ENCODE data around the gene FMC1.

Gene FMC1

DNA sequence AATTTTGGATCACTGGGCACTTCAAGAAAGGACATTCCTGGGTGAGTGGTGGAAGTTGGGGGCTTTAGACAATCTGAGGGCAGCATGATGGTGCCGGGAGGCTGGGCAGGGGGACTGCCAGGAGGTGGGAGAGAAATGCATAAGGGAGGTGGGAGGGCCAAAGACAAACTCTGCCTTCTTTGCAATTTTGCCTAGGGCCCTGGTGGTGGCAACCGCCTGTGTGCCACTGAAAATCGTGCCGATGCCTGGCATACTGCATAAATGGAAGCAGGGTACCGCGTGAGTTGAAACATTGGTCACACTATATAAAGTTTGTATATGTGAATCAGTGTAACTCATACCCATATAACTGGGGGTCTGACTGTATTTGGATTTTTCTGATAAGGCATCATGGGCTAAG lies 21.8 kb downstream of the FMC1 start:
- H3K4me3 ChIP-seq (ENCODE audit: low read length), result no peak overlapping the region
- DNase-seq (ENCODE audit: low read depth), result no peak

GRCh38 chr7:139365336-139365735 lies 24.2 kb downstream of the FMC1 start:
- TF ChIP-seq, protein P1, sequence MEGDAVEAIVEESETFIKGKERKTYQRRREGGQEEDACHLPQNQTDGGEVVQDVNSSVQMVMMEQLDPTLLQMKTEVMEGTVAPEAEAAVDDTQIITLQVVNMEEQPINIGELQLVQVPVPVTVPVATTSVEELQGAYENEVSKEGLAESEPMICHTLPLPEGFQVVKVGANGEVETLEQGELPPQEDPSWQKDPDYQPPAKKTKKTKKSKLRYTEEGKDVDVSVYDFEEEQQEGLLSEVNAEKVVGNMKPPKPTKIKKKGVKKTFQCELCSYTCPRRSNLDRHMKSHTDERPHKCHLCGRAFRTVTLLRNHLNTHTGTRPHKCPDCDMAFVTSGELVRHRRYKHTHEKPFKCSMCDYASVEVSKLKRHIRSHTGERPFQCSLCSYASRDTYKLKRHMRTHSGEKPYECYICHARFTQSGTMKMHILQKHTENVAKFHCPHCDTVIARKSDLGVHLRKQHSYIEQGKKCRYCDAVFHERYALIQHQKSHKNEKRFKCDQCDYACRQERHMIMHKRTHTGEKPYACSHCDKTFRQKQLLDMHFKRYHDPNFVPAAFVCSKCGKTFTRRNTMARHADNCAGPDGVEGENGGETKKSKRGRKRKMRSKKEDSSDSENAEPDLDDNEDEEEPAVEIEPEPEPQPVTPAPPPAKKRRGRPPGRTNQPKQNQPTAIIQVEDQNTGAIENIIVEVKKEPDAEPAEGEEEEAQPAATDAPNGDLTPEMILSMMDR (conservative IDR thresholded peaks at IDR 0.05; ENCODE audit: low read length), result no peak
- no peak for DNase-seq (ENCODE audit: low read depth)
- H3K4me3 ChIP-seq (ENCODE audit: low read length), result no peak overlapping the region

More for the DNA sequence above, 21.8 kb downstream of the FMC1 start:
- TF ChIP-seq, protein P1 (conservative IDR thresholded peaks at IDR 0.05; ENCODE audit: low read length), result no peak

- DNase-seq (ENCODE audit: low read depth), result no peak
- no peak overlapping the region for H3K4me3 ChIP-seq (ENCODE audit: low read length)
- TF ChIP-seq, protein P1 (conservative IDR thresholded peaks at IDR 0.05; ENCODE audit: low read length), result no peak
Measured at GRCh38 chr7:139366400-139366799, 25.3 kb downstream of the FMC1 start.

DNA sequence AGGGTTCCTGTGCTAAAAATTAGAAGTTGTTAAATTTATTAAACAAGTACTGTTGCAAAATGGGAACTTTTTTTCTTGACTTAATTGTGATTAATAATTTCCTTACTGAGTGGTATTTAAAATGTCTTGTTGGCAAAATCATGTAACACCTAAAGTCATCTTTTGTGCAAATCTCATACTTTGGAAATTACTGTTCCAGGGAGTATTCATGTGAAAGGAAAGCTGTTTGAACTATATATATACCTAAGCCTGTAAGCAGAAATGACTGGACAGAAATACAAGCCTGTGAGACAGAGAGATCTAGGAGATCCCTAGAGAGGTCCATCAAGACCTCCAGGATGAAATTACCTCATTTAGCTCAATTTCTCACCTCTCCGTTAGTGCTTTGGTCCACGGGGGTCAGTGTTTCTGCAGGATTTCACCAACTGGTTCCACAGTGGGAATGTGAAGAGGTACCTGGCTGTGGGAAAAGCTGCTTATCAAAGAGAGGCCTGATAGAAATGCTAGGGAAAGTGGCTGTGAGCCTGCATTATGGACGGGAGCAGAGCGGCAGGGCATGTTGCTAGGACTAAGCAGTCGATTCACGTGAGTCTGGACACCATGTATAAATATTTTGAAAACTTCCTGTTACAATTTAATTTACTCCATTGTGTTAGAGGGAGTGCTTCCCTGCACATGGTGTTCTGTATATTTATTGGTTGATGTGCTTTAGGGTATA lies 26.5 kb downstream of the FMC1 start:
- no peak for DNase-seq (ENCODE audit: low read depth)
- TF ChIP-seq, protein P1 (conservative IDR thresholded peaks at IDR 0.05; ENCODE audit: low read length), result no peak
- H3K4me3 ChIP-seq (ENCODE audit: low read length), result no peak overlapping the region

GRCh38 chr7:139370301-139370942 lies 29.3 kb downstream of the FMC1 start:
- DNase-seq (ENCODE audit: low read depth), result no peak
- H3K4me3 ChIP-seq (ENCODE audit: low read length), result no peak overlapping the region
- TF ChIP-seq, protein P1 (conservative IDR thresholded peaks at IDR 0.05; ENCODE audit: low read length), result no peak

DNA sequence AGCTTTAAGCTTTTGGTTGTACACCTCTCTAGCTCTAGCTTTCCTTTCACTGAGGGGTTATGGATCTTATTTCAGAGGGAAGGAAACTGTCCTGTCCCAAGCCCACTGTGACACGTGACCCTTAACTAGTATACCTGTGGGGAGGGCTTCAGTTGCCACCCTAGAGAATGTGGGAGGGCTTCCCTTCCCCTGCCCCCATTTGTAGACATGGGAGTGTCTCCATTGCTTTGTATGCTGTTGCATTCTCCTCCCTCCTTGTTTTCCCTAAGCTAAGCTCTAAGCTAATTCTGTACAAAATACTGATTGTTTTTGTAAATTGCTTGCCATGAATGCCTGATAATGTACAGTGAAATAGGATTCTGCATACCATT lies 29.8 kb downstream of the FMC1 start:
- no peak for DNase-seq (ENCODE audit: low read depth)
- TF ChIP-seq, protein P1 (conservative IDR thresholded peaks at IDR 0.05; ENCODE audit: low read length), result no peak
- no peak overlapping the region for H3K4me3 ChIP-seq (ENCODE audit: low read length)

DNA sequence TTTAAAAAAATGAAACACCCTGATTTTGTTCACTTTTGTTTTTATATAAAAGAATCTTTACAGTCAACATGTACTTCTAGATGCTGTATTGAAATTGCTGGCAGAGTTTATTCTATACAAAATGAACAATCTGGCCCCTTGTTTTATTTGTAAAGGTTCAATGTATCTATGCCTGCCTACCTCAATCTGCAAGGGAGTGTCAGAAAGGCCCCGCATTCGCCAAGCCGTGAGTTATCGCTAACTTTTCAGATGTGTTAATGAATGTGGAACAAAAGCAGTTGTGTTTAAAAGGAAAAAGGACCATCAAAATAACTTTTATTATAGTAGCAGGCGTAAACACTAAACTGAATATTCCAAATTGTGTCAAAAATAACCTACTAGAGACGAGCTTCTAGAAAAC lies 33.1 kb downstream of the FMC1 start:
- no peak for DNase-seq (ENCODE audit: low read depth)
- TF ChIP-seq, protein P1 (conservative IDR thresholded peaks at IDR 0.05; ENCODE audit: low read length), result no peak
- H3K4me3 ChIP-seq (ENCODE audit: low read length), result no peak overlapping the region
